SK-N-MC (cell line): ENCODE results near the gene KCNJ16.

ENCODE experiments used
- EZH2 ChIP-seq: fragments of 200-600 bp; sonication (generic); IDR thresholded peaks from one replicate; pipeline ENCODE4 v1.6.1; 2017; ENCODE audit warnings: antibody characterized with exemption
- FOXP2 ChIP-seq: optimal IDR thresholded peaks from 2 replicates; pipeline ENCODE3; 2011; ENCODE audit warnings: mild to moderate bottlenecking, moderate library complexity; ENCODE audit not compliant: insufficient read depth; ENCODE audit errors: extremely low read length, control extremely low read depth
- POLR2AphosphoS5 ChIP-seq: IDR thresholded peaks from 2 replicates; pipeline ENCODE4 v1.6.1; 2012; ENCODE audit warnings: mild to moderate bottlenecking, low read depth, low read length, borderline replicate concordance

GRCh38 chr17:70123193-70123592, 48.2 kb downstream of the KCNJ16 start:
- no peak for TF ChIP-seq POLR2AphosphoS5
- TF ChIP-seq EZH2: no peak
- no peak for TF ChIP-seq FOXP2
